ENCODE measurements around the gene GABRP.

GRCh38 chr5:170836226-170836625, 52.7 kb downstream of the GABRP start:
- TF ChIP-seq CTCF (IDR thresholded peaks at IDR 0.05; ENCODE audit: low read depth, low read length, poor library complexity, severe bottlenecking) = no peak
- TF ChIP-seq EZH2phosphoT487 (IDR thresholded peaks at IDR 0.05; ENCODE audit: borderline replicate concordance, low read length) = no peak

Measured in DOHH2 (cell line).